ENCODE results near the gene SYT13.

GRCh38 chr11:45213717-45214116, 72.4 kb downstream of the SYT13 start:
- TF ChIP-seq CTCF (IDR thresholded peaks at IDR 0.05; ENCODE audit: borderline replicate concordance, extremely low read depth, low read length, poor library complexity, severe bottlenecking) (no peak), EZH2 (IDR thresholded peaks at IDR 0.05; ENCODE audit: borderline replicate concordance, low read depth, low read length, severe bottlenecking) (no peak)

Data from DND-41 (cell line).